HG03196 (cell line): ENCODE data around the gene PTGS1.
"Not testable (repeated sequence)": the region's sequence is repeated elsewhere in the genome, so short reads cannot be mapped to it uniquely, and the experiment has no call there.

Experiments
- ATAC-seq: cut with Tn5 transposase; IDR thresholded peaks from one replicate; pipeline ENCODE4 v1.9.1; 2021; ENCODE audit not compliant: unreplicated experiment

Gene PTGS1

DNA sequence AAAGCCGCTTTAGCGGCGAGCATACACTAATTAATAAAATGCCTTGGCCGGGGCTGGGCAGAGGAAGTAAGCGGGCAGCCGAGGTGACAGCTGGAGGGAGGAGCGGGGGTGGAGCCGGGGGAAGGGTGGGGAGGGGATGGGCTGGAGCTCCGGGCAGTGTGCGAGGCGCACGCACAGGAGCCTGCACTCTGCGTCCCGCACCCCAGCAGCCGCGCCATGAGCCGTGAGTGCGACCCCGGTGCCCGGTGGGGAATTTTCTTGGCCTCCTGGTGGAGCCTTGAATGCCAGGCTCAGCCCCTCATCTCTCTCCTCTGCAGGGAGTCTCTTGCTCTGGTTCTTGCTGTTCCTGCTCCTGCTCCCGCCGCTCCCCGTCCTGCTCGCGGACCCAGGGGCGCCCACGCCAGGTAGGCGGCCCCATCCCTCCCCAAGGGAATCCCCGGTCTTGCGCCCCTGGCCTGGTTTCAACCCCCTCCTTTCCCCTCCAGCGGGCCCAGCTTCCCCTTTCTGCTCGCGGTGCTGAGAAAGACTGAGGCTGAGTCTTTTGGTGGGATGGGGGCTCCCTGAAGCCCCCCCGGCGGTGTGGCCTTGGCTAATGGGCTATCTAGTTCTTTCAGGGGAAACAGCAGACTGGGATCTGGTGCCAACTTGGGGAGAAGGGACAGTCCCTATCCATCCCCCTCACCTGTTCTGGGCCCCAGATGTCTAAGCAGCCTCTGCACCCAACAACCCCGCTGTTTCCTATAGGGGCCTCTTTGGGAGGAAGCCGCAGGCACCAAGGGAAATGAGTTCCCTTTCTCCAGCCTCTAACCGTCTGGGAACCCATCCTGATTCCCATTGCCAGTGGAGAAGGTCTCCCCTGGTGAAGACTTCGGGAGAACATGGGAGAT lies at the start of gene PTGS1:
PTGS1 (plus strand) TSS at position 156 of the 887 bp plus-strand sequence; CDS start at position 217, 61 bp downstream.
- peak; percentile 54 for ATAC-seq

- no peak for ATAC-seq
These were observed 48.3 kb upstream of the PTGS1 start for GRCh38 chr9:122322553-122322952.

DNA sequence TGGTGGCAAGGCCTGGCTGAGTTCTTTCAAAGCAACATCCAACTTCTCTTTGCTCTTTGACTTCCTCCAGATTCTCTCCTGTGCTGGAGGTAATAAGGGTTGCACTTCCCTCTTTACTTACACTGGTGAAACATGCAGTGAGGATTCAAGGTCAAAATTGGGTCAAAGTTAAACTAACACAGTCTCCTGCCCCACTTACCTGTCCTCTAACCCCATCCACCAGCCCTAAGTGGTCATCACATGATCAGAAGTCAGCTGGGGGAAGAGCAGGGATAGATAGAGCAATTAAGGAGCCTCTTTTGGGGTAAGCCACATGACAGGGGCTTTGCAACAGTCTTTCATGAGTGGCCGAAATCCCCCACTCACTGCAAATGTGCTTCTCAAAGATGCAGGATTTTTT lies 46.2 kb upstream of the PTGS1 start:
- ATAC-seq, result not testable (repeated sequence)

DNA sequence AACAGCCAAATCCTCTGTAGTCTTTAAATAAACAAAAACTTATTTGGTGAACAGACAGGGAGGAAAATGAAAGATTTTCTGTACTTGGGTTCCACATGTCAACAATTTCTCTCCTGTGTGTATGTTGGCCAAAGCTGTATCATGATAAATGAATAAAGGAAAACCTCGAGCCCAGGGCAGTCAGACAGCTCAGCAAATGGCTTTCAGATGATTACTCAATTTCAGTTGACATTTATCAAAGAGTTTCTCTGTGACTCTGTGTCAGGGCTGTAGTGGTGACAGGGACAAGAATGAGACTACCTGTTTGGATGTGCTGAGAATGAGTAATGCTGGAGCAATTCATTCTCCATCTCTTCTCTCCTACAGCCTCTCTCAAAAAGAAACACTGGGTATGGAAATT lies 45.7 kb upstream of the PTGS1 start:
- ATAC-seq, result no peak

GRCh38 chr9:122327175-122327574 lies 43.6 kb upstream of the PTGS1 start:
- ATAC-seq, result no peak

DNA sequence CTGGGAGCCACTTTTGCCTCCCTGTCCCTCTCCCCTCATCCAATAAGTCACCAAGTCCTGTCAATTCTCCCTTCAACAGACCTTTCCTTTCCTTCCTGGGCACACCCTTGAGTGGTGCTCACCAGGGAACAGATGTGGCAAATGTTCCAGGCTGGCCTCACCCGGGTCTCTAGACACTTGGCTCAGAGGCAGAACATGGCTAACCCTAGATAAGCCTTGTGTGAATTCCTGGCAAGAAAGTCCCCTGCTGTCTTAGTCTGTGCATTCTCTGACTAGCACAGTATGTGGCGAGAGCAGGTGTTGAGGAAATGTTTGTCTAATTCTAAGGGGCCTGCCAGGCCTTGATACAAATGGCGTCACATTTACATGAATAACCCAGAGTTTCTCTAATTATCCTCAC lies 41.2 kb upstream of the PTGS1 start:
- ATAC-seq, result no peak

GRCh38 chr9:122330466-122330865 lies 40.4 kb upstream of the PTGS1 start:
- ATAC-seq, result not testable (repeated sequence)

- ATAC-seq, result no peak
These were observed 39.3 kb upstream of the PTGS1 start for GRCh38 chr9:122331523-122331927.

DNA sequence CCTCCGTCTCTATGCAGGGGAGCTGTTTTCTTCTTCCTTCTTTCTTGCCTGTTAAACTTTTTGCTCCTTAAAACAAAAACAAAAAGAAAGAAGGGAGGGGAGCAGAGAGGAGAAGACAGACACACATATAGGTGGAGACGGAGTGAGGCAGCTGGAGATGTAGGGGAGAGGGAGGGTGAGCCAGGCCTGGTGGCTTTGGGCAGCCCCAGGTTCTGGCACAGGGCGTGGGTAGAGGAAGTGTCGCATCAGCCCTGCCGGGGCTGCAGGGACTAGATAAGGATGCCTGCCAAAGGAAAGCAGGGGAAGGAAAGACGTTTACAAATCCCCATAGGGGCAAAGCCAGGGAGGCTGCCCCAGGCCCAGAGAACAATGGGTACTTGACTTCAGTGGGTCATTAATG lies 38.7 kb upstream of the PTGS1 start:
- ATAC-seq, result no peak

DNA sequence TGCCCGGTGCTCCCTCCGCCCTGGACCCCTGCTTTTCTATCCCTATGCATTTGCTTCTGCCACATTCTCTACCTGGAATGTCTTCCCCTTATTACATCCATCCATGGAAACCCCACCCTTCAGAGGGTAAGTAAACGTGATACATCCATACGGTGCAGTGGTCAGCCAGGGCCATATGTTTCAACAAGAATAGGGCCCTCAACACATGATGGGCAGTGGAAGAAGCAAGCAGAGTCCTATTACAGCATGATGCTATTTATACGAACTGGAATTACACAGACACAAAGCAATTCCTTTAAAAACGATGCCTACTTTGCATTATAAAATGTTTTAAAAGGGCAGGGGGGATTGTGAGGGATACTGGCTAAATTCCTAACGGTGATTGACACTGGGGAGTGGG lies 38.2 kb upstream of the PTGS1 start:
- no peak for ATAC-seq

DNA sequence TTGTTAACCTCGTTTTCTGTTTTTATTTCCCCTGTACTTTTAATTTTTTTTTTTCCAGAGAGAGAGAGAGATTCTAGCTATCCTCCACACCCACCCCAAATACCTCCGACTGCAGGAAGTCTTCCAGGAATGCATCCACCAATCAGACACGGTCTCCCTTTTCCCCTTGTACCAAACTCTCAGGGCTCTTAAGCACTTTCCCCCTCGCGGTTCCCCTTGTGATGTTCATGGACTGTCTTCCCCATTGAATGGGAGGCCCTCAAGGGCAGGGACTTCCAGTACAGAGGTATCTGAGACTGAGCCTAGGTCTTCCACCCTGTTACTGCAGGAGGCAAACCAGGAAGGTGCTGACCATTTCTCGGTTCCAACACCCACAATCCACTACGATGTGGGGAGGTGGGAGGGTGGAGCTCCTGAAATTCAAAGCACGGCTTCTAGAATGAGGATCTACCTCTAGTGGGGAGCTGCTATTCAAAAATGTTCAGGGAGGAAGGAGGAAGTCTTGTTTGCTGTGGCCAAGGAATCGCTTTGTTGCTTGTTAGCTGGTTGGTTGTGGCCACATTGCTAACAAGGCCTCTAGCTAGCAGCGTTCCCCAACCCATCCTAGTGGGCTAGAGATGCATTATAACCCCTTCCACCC lies 37.5 kb upstream of the PTGS1 start:
- ATAC-seq, result no peak

- ATAC-seq, result no peak
These were observed 35.9 kb upstream of the PTGS1 start for GRCh38 chr9:122334916-122335315.

- no peak for ATAC-seq
These were observed 34.6 kb upstream of the PTGS1 start for GRCh38 chr9:122336189-122336588.

GRCh38 chr9:122336866-122337555 lies 33.8 kb upstream of the PTGS1 start:
- no peak for ATAC-seq

DNA sequence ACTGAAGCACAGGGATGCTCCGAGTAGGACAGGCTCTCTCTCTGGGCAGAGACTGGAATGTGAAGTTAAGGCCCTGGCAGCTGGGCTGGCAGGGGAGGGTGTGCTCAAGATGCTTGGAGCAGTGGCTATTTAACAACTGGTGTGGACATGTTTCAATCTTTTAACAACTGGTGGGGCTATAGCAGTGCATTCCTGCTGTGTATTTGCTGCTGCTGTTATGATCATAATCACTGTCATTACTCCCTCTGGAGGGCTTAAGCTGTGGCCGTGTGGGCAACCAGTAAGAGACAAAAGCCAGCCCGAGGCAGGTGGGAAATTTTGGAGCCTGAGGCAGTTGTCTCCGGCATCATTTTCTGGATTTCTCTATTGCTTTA lies 33.3 kb upstream of the PTGS1 start:
- ATAC-seq, result no peak

GRCh38 chr9:122338536-122338935 lies 32.3 kb upstream of the PTGS1 start:
- ATAC-seq, result no peak

- no peak for ATAC-seq
These were observed 31.8 kb upstream of the PTGS1 start for GRCh38 chr9:122338994-122339393.

DNA sequence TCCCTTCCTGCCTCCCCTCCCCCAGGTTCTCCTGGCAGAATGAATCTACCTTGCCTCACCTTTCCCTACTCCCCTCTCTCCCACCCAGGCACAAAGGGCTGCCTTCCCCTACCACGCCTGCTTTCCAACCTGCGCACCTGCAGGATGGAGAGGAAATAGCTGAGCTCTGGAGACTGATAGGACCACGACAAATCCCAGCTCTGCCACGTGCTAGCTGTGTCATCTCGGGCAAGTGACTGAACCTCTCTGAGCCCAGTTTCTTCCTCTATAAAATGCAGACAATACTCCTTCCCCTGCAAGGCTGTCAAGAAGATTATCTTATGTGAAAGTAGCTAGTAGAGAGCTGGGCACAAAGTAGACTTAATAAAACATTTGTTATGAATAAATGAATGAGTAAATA lies 31.2 kb upstream of the PTGS1 start:
- no peak for ATAC-seq

DNA sequence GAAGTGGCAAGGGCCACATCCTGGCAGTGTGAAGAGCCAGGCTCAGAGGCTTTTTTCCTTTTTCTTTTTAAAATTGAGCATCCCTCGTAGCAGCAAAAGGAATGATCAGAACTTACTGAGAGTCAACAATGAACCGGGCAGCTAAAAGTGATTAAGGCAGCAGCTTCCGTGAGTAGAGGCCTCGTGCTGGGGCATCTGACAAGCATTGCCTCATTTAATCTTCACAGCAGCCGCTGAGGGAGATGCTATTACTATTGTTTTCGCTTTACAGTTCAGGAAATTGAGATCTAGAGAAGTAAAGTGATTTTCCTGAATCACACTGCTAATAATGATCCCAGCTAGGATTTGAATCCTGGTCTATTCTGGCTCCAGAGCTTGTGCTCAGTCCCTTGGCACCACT lies 30.7 kb upstream of the PTGS1 start:
- ATAC-seq, result no peak

GRCh38 chr9:122342323-122343050 lies 28.3 kb upstream of the PTGS1 start:
- no peak for ATAC-seq
